Left colon (tissue), 2 donors: ENCODE data around the gene TRIO. TPM values are rescaled to one million over a fixed set of nuclear protein-coding genes. Genes with fewer than 3 reads are reported as not detected.

Source experiments
- ATAC-seq: fragments of 200-7000 bp; cut with Tn5 transposase; one replicate; pipeline ENCODE4 v1.9.1; 2020; ENCODE audit warnings: mild to moderate bottlenecking, moderate library complexity
- DNase-seq, 2 donors: peaks; one replicate each; pipeline ENCODE4 v3.0.0-alpha.2; 2020
- intact Hi-C, 2 donors: fragments of 100-400 bp; cut with DNase I in 1 of 2; cut with micrococcal nuclease in 1 of 2; formaldehyde crosslinking; loops; one replicate each; pipeline versions ENCODE4 v1.11.2 to v1.14.0; 2022; cut with DNase I, micrococcal nuclease
- total RNA-seq, 2 donors: library from RNA; stranded (reverse); fragmentation: NEBNext Ultra II Directional; extraction: Animal tissue kit (Norgen Biotek cat#: 25700); gene quantifications; one replicate each; pipeline ENCODE4 v1.2.1, GENCODE V29; 2021
- donor health status: DM: no; HTN: no; CAD: no.
- donor health status: DM: yes; HTN: yes; CAD: no.

TRIO gene
- total RNA-seq, 2 donors from 2014 or later = 140 to 181 TPM

DNA sequence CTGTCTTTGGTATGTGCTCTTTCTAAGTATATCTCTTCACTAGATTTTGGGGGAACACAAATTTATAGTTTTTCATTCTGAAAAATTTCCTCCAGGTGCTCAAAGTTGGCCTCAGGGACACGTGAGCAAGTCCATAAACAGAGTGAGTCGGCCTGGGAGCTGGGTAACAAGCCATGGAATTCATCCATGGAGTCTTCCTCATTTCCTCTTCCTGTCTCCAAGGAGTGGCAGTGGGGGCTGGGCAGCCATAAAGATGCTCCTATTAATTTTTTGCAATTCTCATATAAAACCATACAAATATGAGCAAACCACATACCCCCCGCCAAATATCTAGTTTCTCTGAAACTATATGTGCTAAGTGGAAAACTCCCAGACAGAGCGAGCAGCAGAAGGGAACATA is 301.9 kb downstream of the TRIO start:
- intact Hi-C loops = no loop called here
- DNase-seq (peak; percentile 53 to 59), ATAC-seq (peak; percentile 51)

DNA sequence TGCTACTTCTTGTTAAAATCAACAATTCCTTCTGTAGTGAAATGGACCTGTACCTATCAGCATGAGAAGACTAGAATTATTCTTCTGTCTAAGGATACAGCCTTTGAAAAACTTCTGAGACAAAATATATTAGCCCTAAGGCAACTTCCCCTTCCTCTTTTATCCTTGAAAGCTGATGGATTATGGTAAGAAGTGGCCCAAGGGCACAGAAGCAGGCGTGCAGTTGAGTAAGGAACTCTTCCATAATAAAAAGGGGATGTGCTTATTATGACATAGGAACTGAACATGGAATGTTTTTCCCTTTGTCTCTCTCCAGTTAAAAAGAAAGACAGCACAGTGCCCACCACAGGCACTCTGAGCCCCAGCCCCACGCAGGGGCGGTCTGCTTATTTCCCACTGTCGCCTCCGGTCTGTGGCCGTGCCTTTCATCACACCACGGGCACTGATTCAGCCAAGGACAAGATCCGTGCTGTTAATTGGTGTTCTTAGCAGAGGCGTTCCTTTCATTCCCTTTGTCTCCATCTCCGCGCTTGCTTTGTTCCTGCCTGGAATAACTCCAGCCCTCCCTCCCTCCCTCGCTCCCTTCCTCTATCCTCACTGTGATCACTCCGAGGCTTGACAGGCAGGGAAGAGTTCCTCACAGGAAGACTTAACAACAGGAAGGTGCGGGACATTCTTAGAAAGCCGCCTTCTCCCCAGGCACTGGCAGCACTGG is 302.6 kb downstream of the TRIO start:
- DNase-seq = no peak
- no peak for ATAC-seq

DNA sequence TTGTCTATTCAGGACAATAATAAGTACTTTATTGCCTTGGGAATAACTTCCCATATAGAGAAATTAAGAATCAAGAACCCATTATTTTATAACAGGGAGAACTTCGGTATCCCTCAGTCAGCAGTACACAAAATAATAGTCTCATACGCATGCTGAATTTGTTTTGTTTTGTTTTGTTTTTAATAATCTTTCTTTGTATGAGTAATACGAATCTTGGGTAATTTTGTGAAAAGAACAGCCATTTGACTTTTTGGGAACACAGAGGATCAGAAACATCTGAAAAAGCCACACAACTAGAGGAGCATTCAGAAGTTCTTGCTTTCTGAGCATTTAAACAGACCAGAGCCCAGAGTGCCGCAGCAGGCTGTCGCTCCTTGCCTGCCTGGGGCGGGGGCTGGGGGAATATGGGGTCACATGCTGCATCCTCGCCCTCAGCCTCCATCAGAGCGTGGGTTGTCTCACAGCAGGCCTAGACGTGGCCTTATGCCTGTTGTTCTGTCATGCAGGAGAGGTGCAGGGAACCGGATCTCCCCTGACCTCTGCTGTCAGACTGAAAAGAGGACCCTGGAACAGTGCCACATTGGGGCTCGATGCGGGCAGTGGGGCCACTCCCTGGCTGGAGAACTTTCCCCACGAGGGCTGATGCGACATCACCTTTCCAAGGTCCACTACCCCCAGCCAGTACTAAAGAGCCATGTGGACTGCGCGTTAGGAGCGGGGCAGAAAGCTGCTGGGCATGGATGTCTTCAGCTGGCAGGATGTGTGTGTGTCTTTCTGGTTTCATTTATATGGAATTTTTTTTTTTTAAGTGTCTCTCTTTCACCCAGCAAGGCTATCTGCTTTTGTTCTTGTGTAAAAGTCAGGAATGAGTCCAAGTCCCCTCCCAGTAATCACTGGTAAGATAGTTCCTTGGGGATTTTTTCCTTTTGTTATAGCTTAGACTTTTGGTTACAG is 305.1 kb downstream of the TRIO start:
- ATAC-seq (peak; percentile 52), DNase-seq (peak in 1 of 2 donors; percentile 36)
- intact Hi-C loops = no loop called here

More for the DNA sequence above, 302.6 kb downstream of the TRIO start:
- intact Hi-C loops = no loop called here

GRCh38 chr5:14449052-14449661 is 306.0 kb downstream of the TRIO start:
- intact Hi-C loops = no loop called here
- ATAC-seq = peak; percentile 66
- DNase-seq = peak in 1 of 2 donors; percentile 62

- intact Hi-C loops = loop anchor here in 1 of 2 donors (10.0 kb wide), 1 partner anchor 45 kb away; no protein-coding TSS in a partner anchor
- DNase-seq (no peak), ATAC-seq (no peak)
These were observed 306.9 kb downstream of the TRIO start for GRCh38 chr5:14450018-14450524.

GRCh38 chr5:14450742-14451141 is 307.6 kb downstream of the TRIO start:
- no peak for ATAC-seq
- intact Hi-C loops = loop anchor here in 1 of 2 donors (10.0 kb wide), 1 partner anchor 46 kb away; no protein-coding TSS in a partner anchor
- no peak for DNase-seq

GRCh38 chr5:14451871-14452270 is 308.7 kb downstream of the TRIO start:
- intact Hi-C loops = loop anchor here in 1 of 2 donors (10.0 kb wide), 1 partner anchor 47 kb away; no protein-coding TSS in a partner anchor
- DNase-seq = no peak
- no peak for ATAC-seq

GRCh38 chr5:14452685-14453454 is 309.7 kb downstream of the TRIO start:
- DNase-seq (no peak), ATAC-seq (no peak)

GRCh38 chr5:14453481-14453880 is 310.3 kb downstream of the TRIO start:
- DNase-seq (no peak), ATAC-seq (no peak)
- intact Hi-C loops = loop anchor here in 1 of 2 donors (10.0 kb wide), 1 partner anchor 49 kb away; no protein-coding TSS in a partner anchor

More at GRCh38 chr5:14452685-14453454, 309.7 kb downstream of the TRIO start:
- intact Hi-C loops = loop anchor here in 1 of 2 donors (10.0 kb wide), 1 partner anchor 48 kb away; no protein-coding TSS in a partner anchor

DNA sequence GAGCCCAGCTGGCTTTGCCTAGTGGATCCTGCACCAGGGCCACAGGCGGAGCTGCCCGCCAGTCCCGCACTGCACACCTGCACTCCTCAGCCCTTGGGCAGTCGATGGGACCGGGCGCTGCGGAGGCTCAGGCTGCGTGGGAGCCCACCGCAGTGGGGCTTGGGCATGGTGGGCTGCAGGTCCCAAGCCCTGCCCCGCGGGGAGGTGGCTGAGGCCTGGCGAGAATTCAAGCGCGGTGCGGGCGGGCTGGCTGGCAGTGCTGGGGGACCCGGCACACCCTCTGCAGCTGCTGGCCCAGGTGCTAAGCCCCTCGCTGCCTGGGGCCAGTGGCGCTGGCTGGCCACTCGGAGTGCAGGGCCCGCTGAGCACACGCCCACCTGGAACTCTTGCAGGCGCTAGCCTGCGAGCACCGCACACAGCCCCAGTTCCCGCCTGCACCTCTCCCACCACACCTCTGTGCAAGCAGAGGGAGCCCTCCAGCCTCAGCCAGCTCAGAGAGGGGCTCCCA is 312.7 kb downstream of the TRIO start:
- ATAC-seq = peak; percentile 15
- no peak for DNase-seq
- intact Hi-C loops = loop anchor here in 1 of 2 donors (10.0 kb wide), 1 partner anchor 51 kb away; no protein-coding TSS in a partner anchor

DNA sequence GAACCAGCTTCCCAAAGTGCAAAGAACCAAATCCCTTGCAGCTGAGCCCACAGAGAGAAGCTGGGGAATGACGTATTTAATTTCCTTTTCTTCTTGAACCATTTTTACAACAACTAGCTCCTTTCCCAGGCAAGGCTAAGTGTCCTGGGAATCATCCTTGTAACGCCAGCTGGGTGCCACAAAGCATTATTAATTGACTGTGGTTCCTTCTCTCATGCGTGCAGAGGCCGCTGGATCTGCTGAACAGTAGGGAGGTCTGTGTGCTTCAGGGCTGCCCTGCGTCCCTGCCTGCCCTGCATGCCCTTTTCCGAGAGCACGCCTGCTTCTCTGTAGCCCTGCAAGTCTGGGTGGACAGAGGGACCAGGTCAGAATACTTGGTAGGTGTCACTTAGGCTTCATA is 314.3 kb downstream of the TRIO start:
- ATAC-seq (no peak), DNase-seq (no peak)

GRCh38 chr5:14458414-14458813 is 315.3 kb downstream of the TRIO start:
- ATAC-seq = no peak
- intact Hi-C loops = loop anchor here in 1 of 2 donors (10.0 kb wide), 1 partner anchor 54 kb away; no protein-coding TSS in a partner anchor
- DNase-seq = no peak

More for the DNA sequence above, 314.3 kb downstream of the TRIO start:
- intact Hi-C loops = loop anchor here in 1 of 2 donors (10.0 kb wide), 1 partner anchor 53 kb away; no protein-coding TSS in a partner anchor

DNA sequence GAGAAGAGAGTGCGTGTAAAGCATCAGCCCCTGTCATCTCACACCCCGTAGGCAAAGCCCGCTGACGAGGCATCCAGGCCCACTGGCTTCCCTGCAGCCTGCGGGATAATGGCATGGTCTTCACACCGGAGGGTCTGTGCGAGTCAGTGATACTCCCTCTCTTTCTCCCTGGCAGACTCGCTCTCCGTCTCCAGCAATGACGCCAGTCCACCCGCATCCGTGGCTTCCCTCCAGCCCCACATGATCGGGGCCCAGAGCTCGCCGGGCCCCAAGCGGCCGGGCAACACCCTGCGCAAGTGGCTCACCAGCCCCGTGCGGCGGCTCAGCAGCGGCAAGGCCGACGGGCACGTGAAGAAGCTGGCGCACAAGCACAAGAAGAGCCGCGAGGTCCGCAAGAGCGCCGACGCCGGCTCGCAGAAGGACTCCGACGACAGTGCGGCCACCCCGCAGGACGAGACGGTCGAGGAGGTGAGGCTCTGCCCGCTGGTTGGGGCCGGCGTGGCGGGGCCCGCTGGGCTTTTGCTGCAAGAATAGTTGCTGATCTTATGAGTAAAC is 317.8 kb downstream of the TRIO start:
- intact Hi-C loops = no loop called here
- DNase-seq (no peak), ATAC-seq (no peak)

GRCh38 chr5:14462681-14463080 is 319.5 kb downstream of the TRIO start:
- no peak for ATAC-seq
- intact Hi-C loops = no loop called here
- DNase-seq = no peak

GRCh38 chr5:14463629-14464028 is 320.5 kb downstream of the TRIO start:
- intact Hi-C loops = no loop called here
- peak; percentile 35 to 71 for DNase-seq
- peak; percentile 96 for ATAC-seq

- DNase-seq (no peak), ATAC-seq (peak; percentile 44)
- intact Hi-C loops = no loop called here
These were observed 321.0 kb downstream of the TRIO start for GRCh38 chr5:14464096-14464495.

GRCh38 chr5:14464671-14465070 is 321.5 kb downstream of the TRIO start:
- DNase-seq (no peak), ATAC-seq (no peak)
- intact Hi-C loops = no loop called here
